Esophagus muscularis mucosa (tissue), 4 donors: ENCODE results near the gene ARSK. TPM values are rescaled to one million over a fixed set of nuclear protein-coding genes. Genes with fewer than 3 reads are reported as not detected.

Source experiments
- DNase-seq: peaks from one replicate; pipeline ENCODE4 v3.0.0-alpha.2; 2017; ENCODE audit errors: extremely low spot score
- H3K27ac ChIP-seq, 4 donors: fragments of 200-600 bp; sonication (generic); replicated peaks in 1 of 4; 1 replicate in 3 of 4; 2 replicates in 1 of 4; pipeline ENCODE4 v1.5.1; 2016 to 2019; ENCODE audit warnings: mild to moderate bottlenecking in 1 of 4
- H3K27me3 ChIP-seq, 4 donors: fragments of 200-600 bp; sonication (generic); one replicate each; pipeline versions ENCODE4 v1.5.1 to v1.6.0; 2016 to 2019
- H3K36me3 ChIP-seq, 4 donors: fragments of 200-600 bp; sonication (generic); one replicate each; pipeline ENCODE4 v1.5.1; 2016 to 2019
- H3K4me1 ChIP-seq, 4 donors: fragments of 200-600 bp; sonication (generic); one replicate each; pipeline ENCODE4 v1.5.1; 2016 to 2019
- H3K4me3 ChIP-seq, 4 donors: fragments of 200-600 bp; sonication (generic); 1 replicate in 2 of 4; 2 replicates in 2 of 4; pipeline ENCODE4 v1.5.1; 2016 to 2019; ENCODE audit warnings: mild to moderate bottlenecking in 4 of 4, moderate library complexity in 1 of 4
- H3K9me3 ChIP-seq, 4 donors: fragments of 200-600 bp; sonication (generic); 1 replicate in 3 of 4; 2 replicates in 1 of 4; pipeline ENCODE4 v1.5.1; 2016 to 2019
- CTCF ChIP-seq, 3 experiments: fragments of 200-600 bp in 2 of 3; fragments of 450-650 bp in 1 of 3; sonication (generic) in 2 of 3; IDR thresholded peaks; one replicate each; pipeline ENCODE4 v1.5.1; 2017 to 2019; ENCODE audit warnings: antibody characterized with exemption in 3 of 3, mild to moderate bottlenecking in 2 of 3, moderate library complexity in 1 of 3
- EP300 ChIP-seq: sonication (generic); formaldehyde crosslinking; IDR thresholded peaks from one replicate; pipeline ENCODE4 v1.6.1; 2017; ENCODE audit warnings: antibody characterized with exemption
- POLR2A ChIP-seq: fragments of 450-650 bp; IDR thresholded peaks from one replicate; pipeline ENCODE4 v1.6.1; 2017; ENCODE audit warnings: antibody characterized with exemption, moderate library complexity, mild to moderate bottlenecking, low read depth
- POLR2AphosphoS5 ChIP-seq, 2 donors: sonication (generic); formaldehyde crosslinking; IDR thresholded peaks; one replicate each; pipeline ENCODE4 v1.6.1; 2017; ENCODE audit warnings: antibody characterized with exemption in 2 of 2
- WGBS: methylation state at CpG from one replicate; pipeline ENCODE4 v1.1.5; 2018; 5-methylcytosine and 5-hydroxymethylcytosine counted together
- intact Hi-C: fragments of 100-400 bp; cut with DNase I; formaldehyde crosslinking; loops from one replicate; pipeline ENCODE4 v1.15.1; 2023
- total RNA-seq, 4 donors: library from RNA; depleted of rRNA; stranded (reverse); fragments of >200 nt; gene quantifications; one replicate each; pipeline versions ENCODE4 v1.1.0 to v1.2.1, GENCODE V29; 2016

Gene ARSK, protein sequence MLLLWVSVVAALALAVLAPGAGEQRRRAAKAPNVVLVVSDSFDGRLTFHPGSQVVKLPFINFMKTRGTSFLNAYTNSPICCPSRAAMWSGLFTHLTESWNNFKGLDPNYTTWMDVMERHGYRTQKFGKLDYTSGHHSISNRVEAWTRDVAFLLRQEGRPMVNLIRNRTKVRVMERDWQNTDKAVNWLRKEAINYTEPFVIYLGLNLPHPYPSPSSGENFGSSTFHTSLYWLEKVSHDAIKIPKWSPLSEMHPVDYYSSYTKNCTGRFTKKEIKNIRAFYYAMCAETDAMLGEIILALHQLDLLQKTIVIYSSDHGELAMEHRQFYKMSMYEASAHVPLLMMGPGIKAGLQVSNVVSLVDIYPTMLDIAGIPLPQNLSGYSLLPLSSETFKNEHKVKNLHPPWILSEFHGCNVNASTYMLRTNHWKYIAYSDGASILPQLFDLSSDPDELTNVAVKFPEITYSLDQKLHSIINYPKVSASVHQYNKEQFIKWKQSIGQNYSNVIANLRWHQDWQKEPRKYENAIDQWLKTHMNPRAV
- total RNA-seq: 1 to 10 TPM; 5.0 to 7.3 (median 6.7) TPM

GRCh38 chr5:95554647-95555548 is at the start of gene ARSK, which contains the start of gene SKIC3:
Gene ARSK, plus strand, starts transcription at chr5:95555101. Its CDS starts 178 bp downstream, at chr5:95555279.
Gene SKIC3, minus strand, starts transcription at chr5:95554977. Its CDS starts 7,827 bp downstream, at chr5:95547150.
- H3K27ac ChIP-seq: peak within 1 kb of the TSS; percentile 87 to 91 (median 88)
- no peaks in the 10 kb centered on the region for H3K27me3 ChIP-seq
- TF ChIP-seq POLR2A: peak; percentile 32
- peak; percentile 96 for TF ChIP-seq POLR2AphosphoS5 (IDR thresholded peaks at IDR 0.05)
- peak in 2 of 3 experiments; percentile 17 to 51 for TF ChIP-seq CTCF (IDR thresholded peaks at IDR 0.05)
- TF ChIP-seq EP300: no peak
- no peaks in the 10 kb centered on the region for H3K9me3 ChIP-seq
- intact Hi-C loops: no loop called here
- H3K4me1 ChIP-seq: peaks cover 13 to 34% (median 27%) of the 10 kb centered on the region in 4 donors
- H3K36me3 ChIP-seq: peaks cover 0 to 10% (median 3%) of the 10 kb centered on the region in 4 donors
- peak; percentile 100 for DNase-seq
- H3K4me3 ChIP-seq: peak within 1 kb of the TSS; percentile 74 to 90 (median 80)
- 1% methylated on average over 49 of the region's 63 CpGs for WGBS

DNA sequence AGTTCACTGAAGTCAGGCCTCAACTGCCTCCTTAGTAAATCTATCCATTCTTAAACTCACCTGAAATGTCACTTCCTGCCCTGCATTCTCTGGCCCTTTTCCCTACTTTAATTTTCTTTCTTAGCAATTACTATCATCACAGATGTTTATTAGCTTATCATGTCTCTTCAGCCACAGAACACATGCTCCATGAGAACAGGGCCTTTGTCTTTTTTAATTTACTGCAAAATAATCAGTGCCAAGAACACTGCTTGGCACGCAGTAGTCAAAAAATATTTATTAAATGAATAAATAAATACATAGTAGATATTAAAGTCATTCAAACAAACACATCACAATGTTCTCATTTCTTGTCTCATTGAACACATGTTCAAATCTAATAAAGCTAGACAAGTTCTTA is 46.4 kb upstream of the ARSK start:
- H3K4me3 ChIP-seq: no peak overlapping the region
- H3K27ac ChIP-seq: no peak overlapping the region
- peaks cover 50 to 100% (median 73%) of the 10 kb centered on the region in 4 donors for H3K36me3 ChIP-seq
- no peaks in the 10 kb centered on the region for H3K9me3 ChIP-seq
- H3K4me1 ChIP-seq: no peaks in the 10 kb centered on the region
- no peak for TF ChIP-seq EP300
- no peak for TF ChIP-seq POLR2A
- no peak for TF ChIP-seq CTCF (IDR thresholded peaks at IDR 0.05)
- TF ChIP-seq POLR2AphosphoS5 (IDR thresholded peaks at IDR 0.05): no peak
- intact Hi-C loops: no loop called here
- no peaks in the 10 kb centered on the region for H3K27me3 ChIP-seq
- 72% methylated on average over 1 of the region's 1 CpG for WGBS
- DNase-seq: no peak

- 92% methylated on average over 1 of the region's 1 CpG for WGBS
- Histone ChIP-seq H3K36me3 (peaks cover 40 to 100% (median 79%) of the 10 kb centered on the region in 4 donors), H3K27ac (no peak overlapping the region)
Measured at GRCh38 chr5:95511606-95512005, 43.3 kb upstream of the ARSK start.

DNA sequence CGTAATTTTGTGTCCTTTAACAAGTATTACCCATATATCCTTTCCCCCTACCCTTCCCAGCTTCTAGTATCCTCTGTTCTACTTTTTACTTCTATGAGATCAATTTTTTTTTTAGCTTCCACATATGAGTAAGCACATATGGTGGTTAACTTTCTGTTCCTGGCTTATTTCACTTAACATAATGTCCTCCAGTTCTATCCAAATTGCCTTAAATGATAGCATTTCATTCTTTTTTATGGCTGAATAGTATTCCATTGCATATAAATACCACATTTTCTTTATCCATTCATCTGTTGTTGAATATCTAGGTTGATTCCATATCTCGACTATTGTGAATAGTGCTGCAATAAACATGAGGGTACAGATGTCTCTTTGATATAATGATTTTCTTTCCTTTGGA is 36.5 kb upstream of the ARSK start:
- H3K27ac ChIP-seq: no peak overlapping the region
- peaks cover 22 to 99% (median 63%) of the 10 kb centered on the region in 4 donors for H3K36me3 ChIP-seq
- no peak overlapping the region for H3K4me3 ChIP-seq
- no peak for TF ChIP-seq CTCF (IDR thresholded peaks at IDR 0.05)
- TF ChIP-seq EP300: no peak
- no peak for TF ChIP-seq POLR2AphosphoS5 (IDR thresholded peaks at IDR 0.05)
- TF ChIP-seq POLR2A: no peak
- DNase-seq: no peak
- 100% methylated on average over 2 of the region's 2 CpGs for WGBS
- H3K4me1 ChIP-seq: no peaks in the 10 kb centered on the region
- H3K27me3 ChIP-seq: no peaks in the 10 kb centered on the region
- intact Hi-C loops: no loop called here
- no peaks in the 10 kb centered on the region for H3K9me3 ChIP-seq

More at GRCh38 chr5:95511606-95512005, 43.3 kb upstream of the ARSK start:
- intact Hi-C loops: no loop called here
- no peaks in the 10 kb centered on the region for H3K4me1 ChIP-seq
- no peaks in the 10 kb centered on the region for H3K27me3 ChIP-seq
- TF ChIP-seq POLR2A (no peak), CTCF (IDR thresholded peaks at IDR 0.05) (no peak), EP300 (no peak), POLR2AphosphoS5 (IDR thresholded peaks at IDR 0.05) (no peak)
- H3K9me3 ChIP-seq: no peaks in the 10 kb centered on the region
- no peak for DNase-seq
- no peak overlapping the region for H3K4me3 ChIP-seq
